Activated naive CD8-positive, alpha-beta T cell treated with anti-CD3 and anti-CD28 coated beads, Interleukin-2, amount 10 ng/mL, durations not matched to agents 7 days and 5 days (primary cell): Measurements from ENCODE around the gene B3GALT6. TPM values are rescaled to one million over a fixed set of nuclear protein-coding genes. Genes with fewer than 3 reads are reported as not detected.

Experiments used
- ATAC-seq: fragments of 150-1000 bp; cut with Tn5 transposase; one replicate; pipeline ENCODE4 v1.10.0; 2021; ENCODE audit warnings: low read depth, moderate library complexity
- POLR2A ChIA-PET: fragments of 350-600 bp; sonication (Branson Sonifier 250); formaldehyde crosslinking; loops from one replicate; lab custom pipeline; 2021; ENCODE audit warnings: antibody characterized with exemption; lab: Charles Lee
- DNase-seq: peaks from one replicate; pipeline ENCODE4 v3.0.0; 2021
- H3K27ac Mint-ChIP-seq: one replicate; pipeline ENCODE4 v1.8.0; 2022; ENCODE audit warnings: mild to moderate bottlenecking, mixed read lengths
- H3K27me3 Mint-ChIP-seq: one replicate; pipeline ENCODE4 v1.8.0; 2022; ENCODE audit warnings: mild to moderate bottlenecking, moderate library complexity, mixed read lengths
- H3K36me3 Mint-ChIP-seq: one replicate; pipeline ENCODE4 v1.8.0; 2021; ENCODE audit warnings: mild to moderate bottlenecking, mixed read lengths
- H3K4me1 Mint-ChIP-seq: one replicate; pipeline ENCODE4 v1.8.0; 2021; ENCODE audit warnings: mixed read lengths
- H3K4me3 Mint-ChIP-seq: one replicate; pipeline ENCODE4 v1.8.0; 2022; ENCODE audit warnings: mild to moderate bottlenecking, moderate library complexity, mixed read lengths
- H3K9me3 Mint-ChIP-seq: one replicate; pipeline ENCODE4 v1.8.0; 2021; ENCODE audit warnings: mixed read lengths
- total RNA-seq, 2 experiments: library from RNA; stranded (reverse); gene quantifications; one replicate each; pipeline ENCODE4 v1.2.3, GENCODE V29; 2021

Gene B3GALT6
- total RNA-seq, 2 experiments from 2014 or later: 19.1 to 19.6 TPM

GRCh38 chr1:1197551-1198422, 34.2 kb upstream of the B3GALT6 start:
- Mint-ChIP-seq H3K4me1 (peaks cover 4% of the 10 kb centered on the region), H3K36me3 (peaks cover 3% of the 10 kb centered on the region), H3K27ac (no peak overlapping the region), H3K27me3 (no peaks in the 10 kb centered on the region), H3K9me3 (peaks cover 8% of the 10 kb centered on the region), H3K4me3 (no peak overlapping the region)
- ATAC-seq: no peak
- peak; percentile 30 for DNase-seq
- POLR2A ChIA-PET: no interaction called here

- Mint-ChIP-seq H3K27me3 (no peaks in the 10 kb centered on the region), H3K4me1 (peaks cover 4% of the 10 kb centered on the region), H3K9me3 (peaks cover 8% of the 10 kb centered on the region), H3K36me3 (peaks cover 3% of the 10 kb centered on the region), H3K27ac (no peak overlapping the region), H3K4me3 (no peak overlapping the region)
- DNase-seq (peak; percentile 31), ATAC-seq (no peak)
- POLR2A ChIA-PET: no interaction called here
Measured at GRCh38 chr1:1198423-1199140, 33.5 kb upstream of the B3GALT6 start.

- Mint-ChIP-seq H3K27me3 (no peaks in the 10 kb centered on the region), H3K27ac (peak overlapping the region; percentile 69), H3K4me1 (peaks cover 4% of the 10 kb centered on the region), H3K4me3 (no peak overlapping the region), H3K36me3 (peaks cover 3% of the 10 kb centered on the region), H3K9me3 (peaks cover 5% of the 10 kb centered on the region)
- no peak for ATAC-seq
- POLR2A ChIA-PET: interaction anchor here (1.4 kb wide), 1 partner anchor 16 kb away, joined by 4 read pairs; no protein-coding TSS in a partner anchor
- DNase-seq: peak; percentile 32
Measured at GRCh38 chr1:1199141-1199960, 32.7 kb upstream of the B3GALT6 start.

GRCh38 chr1:1199961-1200875, 31.8 kb upstream of the B3GALT6 start:
- POLR2A ChIA-PET: interaction anchor here (1.2 to 1.4 kb wide), 2 partner anchors 14 to 15 kb away, joined by 3 to 4 read pairs; no protein-coding TSS in a partner anchor
- peaks cover 4% of the 10 kb centered on the region for H3K4me1 Mint-ChIP-seq
- ATAC-seq: peak; percentile 1
- peak overlapping the region; percentile 71 for H3K27ac Mint-ChIP-seq
- no peaks in the 10 kb centered on the region for H3K27me3 Mint-ChIP-seq
- no peaks in the 10 kb centered on the region for H3K9me3 Mint-ChIP-seq
- peak; percentile 37 for DNase-seq
- no peaks in the 10 kb centered on the region for H3K36me3 Mint-ChIP-seq
- H3K4me3 Mint-ChIP-seq: peak overlapping the region; percentile 28

- H3K36me3 Mint-ChIP-seq: no peaks in the 10 kb centered on the region
- H3K4me3 Mint-ChIP-seq: peak overlapping the region; percentile 28
- H3K9me3 Mint-ChIP-seq: no peaks in the 10 kb centered on the region
- peak overlapping the region; percentile 71 for H3K27ac Mint-ChIP-seq
- DNase-seq: peak; percentile 84
- no peaks in the 10 kb centered on the region for H3K27me3 Mint-ChIP-seq
- POLR2A ChIA-PET: interaction anchor here (1.2 to 1.4 kb wide), 2 partner anchors 14 to 15 kb away, joined by 3 to 4 read pairs; no protein-coding TSS in a partner anchor
- peak; percentile 69 for ATAC-seq
- H3K4me1 Mint-ChIP-seq: peaks cover 4% of the 10 kb centered on the region
Measured at GRCh38 chr1:1200876-1201810, 30.9 kb upstream of the B3GALT6 start.

GRCh38 chr1:1202831-1203560, 29.0 kb upstream of the B3GALT6 start:
- Mint-ChIP-seq H3K9me3 (no peaks in the 10 kb centered on the region), H3K27me3 (peaks cover 2% of the 10 kb centered on the region), H3K4me3 (no peak overlapping the region), H3K36me3 (no peaks in the 10 kb centered on the region), H3K4me1 (peaks cover 8% of the 10 kb centered on the region), H3K27ac (no peak overlapping the region)
- ATAC-seq (no peak), DNase-seq (peak; percentile 53)
- POLR2A ChIA-PET: no interaction called here

- Mint-ChIP-seq H3K4me3 (no peak overlapping the region), H3K27ac (no peak overlapping the region), H3K27me3 (peaks cover 2% of the 10 kb centered on the region), H3K9me3 (no peaks in the 10 kb centered on the region), H3K4me1 (peaks cover 12% of the 10 kb centered on the region), H3K36me3 (no peaks in the 10 kb centered on the region)
- ATAC-seq: no peak
- DNase-seq: peak; percentile 46
- POLR2A ChIA-PET: no interaction called here
Measured at GRCh38 chr1:1203561-1204424, 28.2 kb upstream of the B3GALT6 start.

- Mint-ChIP-seq H3K36me3 (no peaks in the 10 kb centered on the region), H3K9me3 (no peaks in the 10 kb centered on the region), H3K27me3 (peaks cover 2% of the 10 kb centered on the region), H3K27ac (no peak overlapping the region), H3K4me3 (no peak overlapping the region), H3K4me1 (peaks cover 14% of the 10 kb centered on the region)
- ATAC-seq: no peak
- peak; percentile 31 for DNase-seq
- POLR2A ChIA-PET: no interaction called here
Measured at GRCh38 chr1:1204425-1204920, 27.6 kb upstream of the B3GALT6 start.

- ATAC-seq: no peak
- POLR2A ChIA-PET: interaction anchor here (0.8 kb wide), 1 partner anchor 83 kb away, joined by 3 read pairs; no protein-coding TSS in a partner anchor
Measured at GRCh38 chr1:1204998-1205768, 26.9 kb upstream of the B3GALT6 start.

More at GRCh38 chr1:1204998-1205768, 26.9 kb upstream of the B3GALT6 start:
- no peaks in the 10 kb centered on the region for H3K36me3 Mint-ChIP-seq
- H3K4me1 Mint-ChIP-seq: peaks cover 14% of the 10 kb centered on the region
- H3K27ac Mint-ChIP-seq: peak overlapping the region; percentile 60
- H3K4me3 Mint-ChIP-seq: peak overlapping the region; percentile 48
- peaks cover 2% of the 10 kb centered on the region for H3K27me3 Mint-ChIP-seq
- peak; percentile 43 for DNase-seq
- no peaks in the 10 kb centered on the region for H3K9me3 Mint-ChIP-seq
